Body of pancreas (tissue), 4 donors: ENCODE results near the gene EVL.

ENCODE experiments used
- POLR2A ChIP-seq, 3 donors: fragments of 450-650 bp; IDR thresholded peaks; one replicate each; pipeline ENCODE4 v1.6.1; 2016; ENCODE audit warnings: antibody characterized with exemption in 3 of 3, mild to moderate bottlenecking in 2 of 3
- TF ChIP-seq, protein P1 (sequence below), 7 experiments: fragments of 450-650 bp in 4 of 7; fragments of 200-600 bp in 3 of 7; sonication (generic) in 3 of 7; IDR thresholded peaks; one replicate each; pipeline ENCODE4 v1.5.1; 2016 to 2019; ENCODE audit warnings: antibody characterized with exemption in 7 of 7

DNA sequence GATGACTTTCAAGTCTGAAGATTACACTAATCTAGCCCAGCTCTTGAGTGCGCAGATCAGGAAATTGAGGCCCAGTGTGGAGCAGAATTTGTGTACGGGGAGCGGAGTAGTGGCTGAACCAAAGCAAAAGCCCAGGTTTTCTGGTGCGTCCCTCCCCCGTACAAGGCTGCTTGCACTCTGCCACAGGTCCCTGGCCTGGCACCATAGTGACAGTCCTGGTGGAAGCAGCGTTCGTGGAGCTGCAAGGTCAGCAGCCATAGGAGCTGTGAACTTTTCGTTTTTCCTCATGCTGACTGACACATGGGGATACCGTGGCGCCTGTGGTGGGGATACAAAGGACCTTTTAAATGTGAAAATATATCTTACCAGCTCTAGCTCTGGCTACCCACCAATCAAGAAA, 1.7 kb downstream of the EVL start:
- TF ChIP-seq, protein P1, sequence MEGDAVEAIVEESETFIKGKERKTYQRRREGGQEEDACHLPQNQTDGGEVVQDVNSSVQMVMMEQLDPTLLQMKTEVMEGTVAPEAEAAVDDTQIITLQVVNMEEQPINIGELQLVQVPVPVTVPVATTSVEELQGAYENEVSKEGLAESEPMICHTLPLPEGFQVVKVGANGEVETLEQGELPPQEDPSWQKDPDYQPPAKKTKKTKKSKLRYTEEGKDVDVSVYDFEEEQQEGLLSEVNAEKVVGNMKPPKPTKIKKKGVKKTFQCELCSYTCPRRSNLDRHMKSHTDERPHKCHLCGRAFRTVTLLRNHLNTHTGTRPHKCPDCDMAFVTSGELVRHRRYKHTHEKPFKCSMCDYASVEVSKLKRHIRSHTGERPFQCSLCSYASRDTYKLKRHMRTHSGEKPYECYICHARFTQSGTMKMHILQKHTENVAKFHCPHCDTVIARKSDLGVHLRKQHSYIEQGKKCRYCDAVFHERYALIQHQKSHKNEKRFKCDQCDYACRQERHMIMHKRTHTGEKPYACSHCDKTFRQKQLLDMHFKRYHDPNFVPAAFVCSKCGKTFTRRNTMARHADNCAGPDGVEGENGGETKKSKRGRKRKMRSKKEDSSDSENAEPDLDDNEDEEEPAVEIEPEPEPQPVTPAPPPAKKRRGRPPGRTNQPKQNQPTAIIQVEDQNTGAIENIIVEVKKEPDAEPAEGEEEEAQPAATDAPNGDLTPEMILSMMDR (IDR thresholded peaks at IDR 0.05) = no peak
- TF ChIP-seq POLR2A (IDR thresholded peaks at IDR 0.05) = no peak
